Skeletal muscle satellite cell (primary cell): Measurements from ENCODE around the gene FBXO7.

Source experiments
- H3K27me3 ChIP-seq: 2 replicates; pipeline ENCODE4 v1.7.0; 2013; ENCODE audit warnings: low read length; ENCODE audit not compliant: control insufficient read depth, insufficient read depth
- H3K36me3 ChIP-seq: 2 replicates; pipeline ENCODE4 v1.7.0; 2013; ENCODE audit warnings: mild to moderate bottlenecking, control low read depth, low read length; ENCODE audit not compliant: insufficient read depth
- H3K4me1 ChIP-seq: 2 replicates; pipeline ENCODE4 v1.7.0; 2013; ENCODE audit warnings: low read length; ENCODE audit not compliant: control insufficient read depth, insufficient read depth
- H3K4me2 ChIP-seq: 2 replicates; pipeline ENCODE4 v1.7.0; 2013; ENCODE audit warnings: mild to moderate bottlenecking, low read length
- H3K4me3 ChIP-seq: 2 replicates; pipeline ENCODE4 v1.7.0; 2013; ENCODE audit warnings: low read length
- H3K9ac ChIP-seq: 2 replicates; pipeline ENCODE4 v1.7.0; 2013; ENCODE audit warnings: mild to moderate bottlenecking, low read depth, low read length, moderate library complexity
- H3K9me3 ChIP-seq: replicated peaks from 2 replicates; pipeline ENCODE4 v1.7.0; 2013; ENCODE audit warnings: mild to moderate bottlenecking, control low read depth, low read length

Gene FBXO7

DNA sequence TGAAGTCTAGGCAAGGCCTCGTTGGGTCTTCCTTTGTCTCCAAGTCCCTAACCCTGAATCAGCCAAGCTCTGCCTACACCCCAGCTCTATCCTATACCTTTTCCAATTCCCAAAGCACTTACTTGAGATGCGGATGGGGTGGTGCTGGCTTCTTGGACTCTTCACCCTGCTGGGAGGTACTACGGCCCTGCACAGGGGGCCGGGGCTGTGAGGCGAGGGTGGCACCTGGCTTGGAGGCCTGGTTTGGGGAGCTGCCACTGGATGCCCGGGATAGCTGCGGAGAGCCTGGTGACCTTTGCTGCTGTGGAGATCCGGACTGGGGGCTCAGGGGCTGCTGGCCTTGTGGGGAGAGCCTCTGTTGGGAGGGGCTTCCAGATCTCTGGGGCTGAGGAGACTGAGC is 43.3 kb downstream of the FBXO7 start:
- no peak overlapping the region for H3K4me2 ChIP-seq
- H3K27me3 ChIP-seq = no peaks in the 10 kb centered on the region
- H3K4me3 ChIP-seq = no peak overlapping the region
- no peaks in the 10 kb centered on the region for H3K4me1 ChIP-seq
- H3K9ac ChIP-seq = no peak overlapping the region
- no peaks in the 10 kb centered on the region for H3K36me3 ChIP-seq
- no peaks in the 10 kb centered on the region for H3K9me3 ChIP-seq

GRCh38 chr22:32518381-32518780 is 43.8 kb downstream of the FBXO7 start:
- H3K9me3 ChIP-seq = no peaks in the 10 kb centered on the region
- no peak overlapping the region for H3K9ac ChIP-seq
- H3K4me1 ChIP-seq = no peaks in the 10 kb centered on the region
- no peak overlapping the region for H3K4me3 ChIP-seq
- no peaks in the 10 kb centered on the region for H3K36me3 ChIP-seq
- no peak overlapping the region for H3K4me2 ChIP-seq
- no peaks in the 10 kb centered on the region for H3K27me3 ChIP-seq

DNA sequence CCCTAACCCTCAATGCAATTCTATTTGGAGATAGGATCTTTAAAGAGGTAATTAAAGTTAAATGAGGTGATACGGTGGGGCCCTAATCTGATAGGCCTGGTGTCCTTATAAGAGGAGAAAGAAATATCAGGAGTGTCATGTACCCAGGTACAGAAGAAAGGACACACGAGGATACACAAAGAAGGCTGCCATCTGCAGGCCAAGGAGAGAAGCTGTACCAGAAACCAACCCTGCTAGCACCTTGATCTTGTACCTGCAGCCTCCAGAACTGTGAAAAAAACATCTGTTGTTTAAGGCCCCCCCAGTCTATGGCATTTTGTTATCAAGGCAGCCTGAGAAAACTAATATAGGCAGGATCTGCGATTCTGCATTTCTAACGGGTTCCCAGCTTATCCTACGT is 44.2 kb downstream of the FBXO7 start:
- Histone ChIP-seq H3K27me3 (no peaks in the 10 kb centered on the region), H3K4me1 (no peaks in the 10 kb centered on the region), H3K9me3 (no peaks in the 10 kb centered on the region), H3K4me3 (no peak overlapping the region), H3K36me3 (no peaks in the 10 kb centered on the region), H3K4me2 (no peak overlapping the region), H3K9ac (no peak overlapping the region)

GRCh38 chr22:32520612-32521011 is 46.0 kb downstream of the FBXO7 start:
- Histone ChIP-seq H3K36me3 (no peaks in the 10 kb centered on the region), H3K9me3 (no peaks in the 10 kb centered on the region), H3K9ac (no peak overlapping the region), H3K27me3 (no peaks in the 10 kb centered on the region), H3K4me3 (no peak overlapping the region), H3K4me2 (no peak overlapping the region), H3K4me1 (no peaks in the 10 kb centered on the region)

DNA sequence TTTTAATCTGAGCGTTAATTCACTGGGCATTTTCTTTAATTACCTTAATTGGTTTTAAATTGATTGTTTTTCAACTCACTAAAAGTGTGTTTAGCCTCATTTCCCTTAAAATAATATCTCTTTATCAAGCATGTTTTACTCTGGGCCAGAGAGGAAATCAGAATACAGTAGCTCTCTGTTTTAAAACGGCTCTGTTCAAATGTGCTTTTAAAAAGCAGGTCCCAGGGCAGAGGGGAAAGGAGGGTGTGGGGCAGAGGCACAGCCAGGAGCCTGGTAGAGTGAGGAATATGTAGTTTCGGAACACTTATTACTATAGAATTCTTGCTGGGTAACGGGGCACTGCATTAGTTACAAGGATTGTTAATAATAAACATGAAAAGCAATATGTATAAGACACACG is 47.6 kb downstream of the FBXO7 start:
- no peaks in the 10 kb centered on the region for H3K27me3 ChIP-seq
- no peaks in the 10 kb centered on the region for H3K4me1 ChIP-seq
- no peak overlapping the region for H3K4me2 ChIP-seq
- H3K9ac ChIP-seq = no peak overlapping the region
- no peaks in the 10 kb centered on the region for H3K9me3 ChIP-seq
- H3K4me3 ChIP-seq = no peak overlapping the region
- H3K36me3 ChIP-seq = no peaks in the 10 kb centered on the region

- Histone ChIP-seq H3K4me2 (no peak overlapping the region), H3K4me1 (peaks cover 20% of the 10 kb centered on the region), H3K9me3 (no peaks in the 10 kb centered on the region), H3K9ac (no peak overlapping the region), H3K27me3 (no peaks in the 10 kb centered on the region), H3K4me3 (no peak overlapping the region), H3K36me3 (no peaks in the 10 kb centered on the region)
These were observed 53.1 kb downstream of the FBXO7 start for GRCh38 chr22:32527756-32528155.

DNA sequence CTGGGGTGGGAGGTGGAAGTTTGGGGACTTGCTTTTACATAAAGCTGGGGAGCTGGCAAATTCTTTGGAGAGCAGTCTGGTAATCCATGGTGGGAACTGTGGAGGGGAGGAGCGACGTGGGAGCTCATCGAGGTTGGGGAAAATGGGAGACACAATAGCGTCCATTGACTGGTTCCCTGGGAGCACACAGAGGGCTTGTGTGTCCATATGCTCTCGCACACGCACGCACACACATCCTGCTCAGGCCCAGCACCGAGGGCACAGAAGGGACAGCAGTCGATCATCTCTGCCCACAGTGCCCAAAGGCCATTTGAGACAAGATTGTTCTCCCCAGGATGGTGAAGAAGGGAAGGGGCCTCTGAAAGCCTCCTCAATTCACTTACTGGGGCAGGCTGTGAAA is 53.7 kb downstream of the FBXO7 start:
- Histone ChIP-seq H3K36me3 (no peaks in the 10 kb centered on the region), H3K27me3 (no peaks in the 10 kb centered on the region), H3K4me1 (peaks cover 26% of the 10 kb centered on the region), H3K9me3 (no peaks in the 10 kb centered on the region), H3K9ac (no peak overlapping the region), H3K4me3 (no peak overlapping the region), H3K4me2 (no peak overlapping the region)

GRCh38 chr22:32528984-32529982 is 54.7 kb downstream of the FBXO7 start:
- no peaks in the 10 kb centered on the region for H3K36me3 ChIP-seq
- H3K9me3 ChIP-seq = no peaks in the 10 kb centered on the region
- H3K4me1 ChIP-seq = peaks cover 35% of the 10 kb centered on the region
- no peak overlapping the region for H3K4me3 ChIP-seq
- H3K4me2 ChIP-seq = peak overlapping the region; percentile 62
- H3K9ac ChIP-seq = peak overlapping the region; percentile 4
- H3K27me3 ChIP-seq = no peaks in the 10 kb centered on the region

GRCh38 chr22:32531228-32531627 is 56.6 kb downstream of the FBXO7 start:
- H3K36me3 ChIP-seq = no peaks in the 10 kb centered on the region
- no peaks in the 10 kb centered on the region for H3K27me3 ChIP-seq
- H3K9me3 ChIP-seq = no peaks in the 10 kb centered on the region
- peaks cover 39% of the 10 kb centered on the region for H3K4me1 ChIP-seq
- no peak overlapping the region for H3K4me2 ChIP-seq
- no peak overlapping the region for H3K4me3 ChIP-seq
- peak overlapping the region; percentile 12 for H3K9ac ChIP-seq

- Histone ChIP-seq H3K9me3 (no peaks in the 10 kb centered on the region), H3K9ac (peak overlapping the region; percentile 9), H3K4me3 (peak overlapping the region; percentile 0), H3K4me2 (peak overlapping the region; percentile 14), H3K36me3 (no peaks in the 10 kb centered on the region), H3K27me3 (no peaks in the 10 kb centered on the region), H3K4me1 (peaks cover 39% of the 10 kb centered on the region)
These were observed 57.6 kb downstream of the FBXO7 start for GRCh38 chr22:32531931-32532819.

DNA sequence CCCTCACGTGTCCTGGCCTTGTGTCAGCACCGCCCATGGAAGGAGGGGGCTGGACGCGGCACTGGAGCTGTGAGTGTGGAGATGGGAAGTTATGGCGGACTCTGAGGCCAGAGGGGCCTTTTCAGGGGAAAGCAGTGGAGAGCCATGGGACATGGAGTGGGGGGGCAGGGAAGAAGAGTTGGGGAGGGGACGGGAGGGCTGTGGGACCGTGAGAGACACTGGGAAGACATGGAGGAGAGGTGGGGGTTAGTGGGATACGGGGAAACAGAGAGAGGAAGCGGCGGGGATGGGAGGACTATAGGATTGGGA is 58.2 kb downstream of the FBXO7 start:
- Histone ChIP-seq H3K4me3 (peak overlapping the region; percentile 0), H3K9me3 (no peaks in the 10 kb centered on the region), H3K4me1 (peaks cover 39% of the 10 kb centered on the region), H3K27me3 (no peaks in the 10 kb centered on the region), H3K36me3 (no peaks in the 10 kb centered on the region), H3K4me2 (peak overlapping the region; percentile 14), H3K9ac (no peak overlapping the region)
